Mucosa of descending colon (tissue), 3 donors: ENCODE measurements around the gene LDLRAD4. TPM values are rescaled to one million over a fixed set of nuclear protein-coding genes. Genes with fewer than 3 reads are reported as not detected.

Experiments
- ATAC-seq: fragments of 200-7000 bp; cut with Tn5 transposase; one replicate; pipeline ENCODE4 v1.9.1; 2020; ENCODE audit warnings: mild to moderate bottlenecking, moderate library complexity
- DNase-seq, 3 donors: peaks; one replicate each; pipeline ENCODE4 v3.0.0-alpha.2; 2020
- H3K36me3 ChIP-seq: fragments of 200-600 bp; one replicate; pipeline ENCODE4 v1.8.0; 2021; ENCODE audit warnings: low read depth, mild to moderate bottlenecking
- H3K4me1 ChIP-seq: fragments of 200-600 bp; one replicate; pipeline ENCODE4 v1.8.0; 2021; ENCODE audit warnings: low read depth, mild to moderate bottlenecking
- H3K4me3 ChIP-seq: fragments of 200-600 bp; one replicate; pipeline ENCODE4 v1.8.0; 2021; ENCODE audit warnings: mild to moderate bottlenecking
- H3K9me3 ChIP-seq: fragments of 200-600 bp; one replicate; pipeline ENCODE4 v1.8.0; 2021; ENCODE audit warnings: mild to moderate bottlenecking
- CTCF ChIP-seq: fragments of 200-600 bp; IDR thresholded peaks from one replicate; pipeline ENCODE4 v1.8.0; 2022; ENCODE audit warnings: antibody characterized with exemption, mild to moderate bottlenecking
- intact Hi-C, 2 donors: fragments of 100-400 bp; cut with DNase I in 1 of 2; cut with micrococcal nuclease in 1 of 2; formaldehyde crosslinking; loops; one replicate each; pipeline versions ENCODE4 v1.11.0 to v1.11.1; 2022; cut with DNase I, micrococcal nuclease
- total RNA-seq, 3 donors: library from RNA; stranded (reverse); fragmentation: NEBNext Ultra II Directional in 2 of 3; extraction: Animal tissue kit (Norgen Biotek cat#: 25700) in 2 of 3; gene quantifications; one replicate each; pipeline versions ENCODE4 v1.2.1 to v1.2.4, GENCODE V29; 2021 to 2023
- donor health status: DM: no; HTN: no; CAD: no; lungs with moderate emphysema.
- donor health status: DM: no; HTN: no; CAD: no.
- donor health status: DM: no; HTN: yes; CAD: no.

Gene LDLRAD4
- total RNA-seq, 3 donors from 2014 or later: 36.8 to 41.0 (median 37.4) TPM

DNA sequence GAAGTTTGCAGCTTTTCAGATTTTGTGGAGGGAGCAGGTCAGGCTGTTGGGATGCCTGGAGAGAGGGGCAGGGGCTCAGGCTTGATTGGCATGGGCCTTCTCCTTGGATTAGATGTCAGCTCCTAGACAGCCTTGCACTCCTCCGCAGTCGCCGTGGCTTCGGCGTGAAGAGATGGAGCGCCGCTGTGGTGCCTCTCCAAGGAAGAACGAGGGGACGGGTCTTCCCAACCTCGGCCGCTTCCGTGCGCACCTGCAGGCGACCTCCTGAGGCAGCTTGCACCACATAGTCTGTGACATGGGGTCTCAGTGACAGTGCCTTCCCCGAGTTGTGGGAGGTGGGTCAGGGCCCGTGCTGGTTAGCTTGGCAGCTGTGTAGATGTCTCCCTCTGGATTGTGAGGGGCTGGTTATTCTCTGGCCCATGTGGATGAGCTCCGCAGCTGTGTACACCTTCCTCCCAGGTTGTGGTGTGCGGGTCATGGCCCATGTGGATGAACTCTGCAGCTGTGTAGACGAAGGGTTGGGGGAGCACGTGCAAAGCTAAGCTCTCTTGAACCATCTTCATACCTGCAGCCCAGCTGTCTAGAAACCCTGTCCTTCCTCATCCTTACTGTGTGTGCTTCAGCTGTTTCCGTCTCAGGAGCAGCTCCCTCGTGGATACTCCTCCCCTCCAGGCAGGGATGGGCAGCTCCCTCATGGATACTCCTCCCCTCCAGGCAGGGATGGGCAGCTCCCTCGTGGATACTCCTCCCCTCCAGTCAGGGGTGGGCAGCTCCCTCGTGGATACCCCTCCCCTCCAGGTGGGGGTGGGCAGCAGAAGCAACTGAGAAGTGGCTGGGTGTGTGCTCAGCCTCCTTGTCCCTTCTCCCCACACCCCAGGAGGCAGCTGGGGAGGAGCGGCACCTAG is 170.3 kb downstream of the LDLRAD4 start:
- intact Hi-C loops: no loop called here
- H3K4me3 ChIP-seq: no peak overlapping the region
- H3K4me1 ChIP-seq: no peaks in the 10 kb centered on the region
- H3K9me3 ChIP-seq: no peaks in the 10 kb centered on the region
- TF ChIP-seq CTCF: no peak
- no peak for DNase-seq
- no peaks in the 10 kb centered on the region for H3K36me3 ChIP-seq
- peak; percentile 10 for ATAC-seq

DNA sequence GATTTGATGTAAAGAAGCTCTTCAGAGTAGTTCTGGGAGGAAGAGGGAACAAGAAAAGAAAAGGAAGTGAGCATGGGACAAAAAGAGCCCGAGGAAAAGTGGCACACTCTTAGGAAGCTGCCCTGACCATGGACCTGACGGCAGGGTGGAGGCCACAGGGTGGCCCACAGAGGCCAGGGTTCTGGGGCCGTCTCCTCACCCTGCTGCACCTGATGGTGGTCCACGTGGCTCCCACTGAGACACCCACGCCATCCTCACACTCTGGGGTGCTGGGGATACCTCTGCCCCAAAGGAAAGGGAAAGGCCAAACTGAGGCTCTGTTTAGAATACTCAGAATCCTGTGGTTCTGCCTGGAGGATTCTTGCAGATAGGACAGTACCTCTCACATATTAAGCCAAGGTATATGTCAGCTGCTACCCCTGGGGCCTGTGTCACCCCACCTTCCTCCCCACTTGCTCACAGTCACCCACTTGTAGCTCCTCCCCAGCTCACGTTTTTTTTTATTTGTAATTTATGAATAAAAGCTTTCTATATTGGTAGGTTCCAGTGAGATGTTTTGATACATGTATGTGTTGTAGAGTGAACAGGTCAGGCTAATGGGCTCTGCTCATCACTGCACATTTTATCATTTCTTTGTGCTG is 171.1 kb downstream of the LDLRAD4 start:
- Histone ChIP-seq H3K9me3 (no peaks in the 10 kb centered on the region), H3K4me1 (no peaks in the 10 kb centered on the region), H3K4me3 (no peak overlapping the region), H3K36me3 (no peaks in the 10 kb centered on the region)
- ATAC-seq: no peak
- intact Hi-C loops: no loop called here
- TF ChIP-seq CTCF: no peak
- DNase-seq: no peak

DNA sequence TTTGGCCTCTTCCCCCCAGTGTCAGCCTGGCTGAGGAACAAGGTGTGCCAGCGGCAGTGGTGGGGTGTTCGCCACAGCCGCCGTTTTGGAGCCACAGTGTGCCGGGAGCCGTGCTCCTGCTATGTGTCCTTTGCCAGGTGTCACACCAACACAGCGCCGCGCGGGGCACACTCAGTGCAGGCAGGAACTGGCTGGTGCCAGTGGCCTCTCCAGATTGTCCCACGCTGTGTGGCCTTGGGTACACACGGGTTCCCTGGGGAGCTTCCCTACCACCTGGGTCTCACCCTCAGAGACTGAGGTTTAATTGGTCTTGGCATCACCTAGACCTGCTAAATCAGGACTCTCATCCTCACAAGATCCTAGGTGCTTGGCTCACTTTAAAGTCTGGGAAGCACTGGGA is 171.6 kb downstream of the LDLRAD4 start:
- no peak for TF ChIP-seq CTCF
- ATAC-seq (no peak), DNase-seq (no peak)
- Histone ChIP-seq H3K4me3 (no peak overlapping the region), H3K9me3 (no peaks in the 10 kb centered on the region), H3K36me3 (no peaks in the 10 kb centered on the region), H3K4me1 (no peaks in the 10 kb centered on the region)
- intact Hi-C loops: no loop called here

DNA sequence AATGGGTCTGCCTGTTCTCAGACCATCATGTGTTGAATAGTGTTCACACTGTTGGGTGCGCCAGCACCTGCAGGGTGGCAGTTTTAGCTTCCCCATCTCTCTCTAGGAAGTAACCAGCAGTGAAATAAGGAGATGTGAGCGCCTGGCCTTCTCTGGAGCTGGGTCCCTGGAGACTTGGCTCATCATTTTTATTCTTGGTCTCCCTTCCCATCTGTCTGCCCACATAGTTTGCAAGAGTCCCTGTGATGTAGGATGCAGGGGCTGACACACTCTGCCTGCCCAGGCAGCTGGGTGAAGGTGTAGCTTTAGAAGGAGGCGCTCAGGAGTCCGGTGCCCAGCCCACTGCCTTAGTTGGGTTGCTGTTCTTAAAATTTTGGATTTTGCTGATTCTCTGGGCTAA is 172.2 kb downstream of the LDLRAD4 start:
- H3K36me3 ChIP-seq: no peaks in the 10 kb centered on the region
- no peak for TF ChIP-seq CTCF
- H3K4me1 ChIP-seq: no peaks in the 10 kb centered on the region
- intact Hi-C loops: no loop called here
- ATAC-seq (no peak), DNase-seq (no peak)
- no peak overlapping the region for H3K4me3 ChIP-seq
- no peaks in the 10 kb centered on the region for H3K9me3 ChIP-seq

GRCh38 chr18:13392029-13392750 is 173.6 kb downstream of the LDLRAD4 start:
- Histone ChIP-seq H3K9me3 (no peaks in the 10 kb centered on the region), H3K4me3 (no peak overlapping the region), H3K4me1 (no peaks in the 10 kb centered on the region), H3K36me3 (no peaks in the 10 kb centered on the region)
- DNase-seq (no peak), ATAC-seq (no peak)
- intact Hi-C loops: no loop called here
- no peak for TF ChIP-seq CTCF
